Measurements from ENCODE around the gene GGACT. TPM values are rescaled to one million over a fixed set of nuclear protein-coding genes. Genes with fewer than 3 reads are reported as not detected.

GGACT gene
- total and polyA plus RNA-seq, 2 of the 8 experiments (the other 6 are each of a cell fraction or from before 2014, with no cell fraction given), result 1.1 to 1.5 TPM

DNA sequence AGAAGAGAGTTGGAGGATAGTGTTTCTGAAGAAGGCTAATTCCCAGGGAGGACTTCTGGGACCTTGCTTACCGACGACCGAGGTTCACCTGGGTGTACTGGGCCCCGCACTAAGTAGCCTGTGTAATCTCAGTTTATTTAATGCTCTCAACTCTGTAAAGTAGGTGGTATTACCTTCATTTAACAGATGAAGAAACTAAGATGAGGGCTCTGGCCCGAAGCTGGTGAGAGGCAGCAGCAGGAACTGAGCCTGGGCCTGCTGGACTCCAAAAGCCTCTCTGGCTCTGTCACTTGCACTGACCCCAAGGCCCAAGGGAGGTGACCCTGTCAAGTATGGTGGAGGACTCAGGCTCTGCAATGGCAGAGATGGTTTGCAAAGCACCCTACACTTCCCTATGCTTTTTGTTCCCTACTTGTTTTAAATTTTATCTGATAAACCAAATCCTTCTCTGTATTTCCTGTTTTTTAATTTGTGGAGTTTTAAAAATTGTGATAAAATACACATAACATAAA is 50.6 kb downstream of the GGACT start:
- Histone ChIP-seq H2BK12ac (ENCODE audit: low read depth, low read length) (no peak overlapping the region), H4K8ac (ENCODE audit: extremely low read depth, insufficient read depth, low read length) (no peak overlapping the region), H3K23ac (ENCODE audit: insufficient read length) (no peak overlapping the region), H4K20me1 (replicated peaks in 1 of 2; ENCODE audit: control insufficient read depth in 1 of 2, insufficient read depth in 2 of 2, low read length in 2 of 2) (no peaks in the 10 kb centered on the region), H3K79me2 (ENCODE audit: control insufficient read depth in 1 of 2, insufficient read depth in 2 of 2, low read length in 2 of 2) (no peaks in the 10 kb centered on the region), H4K5ac (ENCODE audit: insufficient read length, low read depth, low read length) (no peak overlapping the region), H3K4me1 (replicated peaks in 1 of 4; ENCODE audit: control insufficient read depth in 3 of 4, insufficient read depth in 4 of 4, low read length in 3 of 4) (peaks cover 0 to 3% (median 0%) of the 10 kb centered on the region in 4 experiments; a peak in 2 of 7 replicates), H2BK5ac (ENCODE audit: low read depth, low read length) (no peak overlapping the region), H3K9me3 (ENCODE audit: insufficient read depth in 2 of 2, low read depth in 1 of 2, low read length in 1 of 2) (no peaks in the 10 kb centered on the region), H3K4me3 (ENCODE audit: extremely low read depth in 1 of 4, insufficient read depth in 2 of 4, low read depth in 3 of 4, low read length in 4 of 4) (no peak overlapping the region), H3K27ac (ENCODE audit: low read depth, low read length) (no peak overlapping the region), H2BK15ac (ENCODE audit: low read length) (no peak overlapping the region), H3K4ac (replicated peaks; ENCODE audit: insufficient read length, low read depth, low read length) (no peak overlapping the region), H2BK20ac (ENCODE audit: low read length) (no peak overlapping the region), H2AFZ (ENCODE audit: low read length) (no peak overlapping the region), H3K14ac (ENCODE audit: insufficient read length) (no peak overlapping the region), H2AK5ac (ENCODE audit: low read depth, low read length) (no peak overlapping the region), H2BK120ac (replicated peaks; ENCODE audit: low read depth, low read length) (no peak overlapping the region), H3K9ac (replicated peaks in 1 of 4; ENCODE audit: extremely low read depth in 1 of 4, low read depth in 3 of 4, low read length in 3 of 4) (no peak overlapping the region), H3K18ac (ENCODE audit: extremely low read depth, low read length) (no peak overlapping the region), H3K27me3 (replicated peaks in 1 of 4; ENCODE audit: control insufficient read depth in 3 of 4, extremely low read depth in 1 of 4, insufficient read depth in 3 of 4, low read length in 3 of 4) (no peaks in the 10 kb centered on the region), H3K4me2 (ENCODE audit: insufficient read depth in 1 of 2, low read depth in 2 of 2, low read length in 2 of 2) (no peak overlapping the region), H3K23me2 (ENCODE audit: low read depth, low read length) (no peaks in the 10 kb centered on the region), H4K91ac (replicated peaks; ENCODE audit: insufficient read length, low read length) (no peak overlapping the region), H3K36me3 (ENCODE audit: control insufficient read depth in 2 of 4, insufficient read depth in 4 of 4, low read length in 3 of 4) (no peaks in the 10 kb centered on the region), H3K56ac (replicated peaks; ENCODE audit: insufficient read length, low read depth, low read length) (no peak overlapping the region), H3K79me1 (ENCODE audit: low read depth, low read length) (no peaks in the 10 kb centered on the region)
- no peak for DNase-seq (ENCODE audit: low read depth in 1 of 2, low spot score in 2 of 2)
- FAIRE-seq, result no peak
- no peak for TF ChIP-seq SUZ12 (IDR thresholded peaks at IDR 0.05; ENCODE audit: low read length)
- no peak for TF ChIP-seq BACH1 (IDR thresholded peaks at IDR 0.05; ENCODE audit: low read length)
- 93% methylated on average over 5 of the region's 5 CpGs; no CpG with 5 or more reads in 1 of the 2 experiments for WGBS, 2 experiments (ENCODE audit: extremely low coverage in 1 of 2, insufficient coverage in 1 of 2, insufficient read length in 1 of 2, insufficient replicate concordance in 2 of 2, low coverage in 1 of 2, low lambda C conversion rate in 2 of 2, missing lambda C conversion rate in 1 of 2)
- POLR2A ChIA-PET (ENCODE audit: partially characterized antibody), result no interaction called here
- CTCF ChIA-PET (ENCODE audit: partially characterized antibody), result no interaction called here

All from H1 (cell line).